Measurements from ENCODE around the gene FCSK. TPM values are rescaled to one million over a fixed set of nuclear protein-coding genes. Genes with fewer than 3 reads are reported as not detected.

FCSK gene
- total and polyA plus RNA-seq, 2 of the 13 experiments (the other 11 are each of a cell fraction or from before 2014, with no cell fraction given) = 9.1 to 19.2 TPM

DNA sequence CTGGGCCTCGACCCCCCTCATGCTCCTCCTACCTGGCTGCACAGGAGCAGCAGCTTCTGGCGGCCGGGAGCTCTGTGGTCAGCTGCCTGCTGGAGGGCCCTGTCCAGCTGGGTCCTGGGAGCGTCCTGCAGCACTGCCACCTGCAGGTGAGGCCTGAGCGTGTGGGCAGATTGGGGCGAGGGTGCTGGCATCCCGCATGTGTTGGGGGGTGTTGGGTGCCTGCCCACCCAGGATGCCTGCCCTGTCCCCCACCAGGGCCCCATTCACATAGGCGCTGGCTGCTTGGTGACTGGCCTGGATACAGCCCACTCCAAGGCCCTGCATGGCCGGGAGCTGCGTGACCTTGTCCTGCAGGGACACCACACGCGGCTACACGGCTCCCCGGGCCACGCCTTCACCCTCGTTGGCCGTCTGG, 16.5 kb downstream of the FCSK start (continued):
- TF ChIP-seq ZNF138 (CRISPR knock-in tag; IDR thresholded peaks at IDR 0.05; ENCODE audit: low read depth) (no peak), ZNF619 (CRISPR knock-in tag; IDR thresholded peaks at IDR 0.05) (0 out of 2 replicates have a peak, but pooled peaks have one; percentile 58), ZNF773 (CRISPR knock-in tag; IDR thresholded peaks at IDR 0.05; ENCODE audit: borderline replicate concordance) (no peak), ZMAT3 (CRISPR knock-in tag; conservative IDR thresholded peaks at IDR 0.05) (no peak), ZNF709 (CRISPR knock-in tag; IDR thresholded peaks at IDR 0.05) (no peak), SOX13 (IDR thresholded peaks at IDR 0.05) (no peak), SOX13 (CRISPR knock-in tag; conservative IDR thresholded peaks at IDR 0.05 in 1 of 2, IDR thresholded peaks at IDR 0.05 in 1 of 2) (no peak; a peak in 1 of 4 replicates), MYNN (CRISPR knock-in tag; IDR thresholded peaks at IDR 0.05; ENCODE audit: low read depth) (no peak), ZNF263 (CRISPR knock-in tag; IDR thresholded peaks at IDR 0.05) (peak; percentile 58; the same call in 1 of the 2 replicates), EEA1 (CRISPR knock-in tag; IDR thresholded peaks at IDR 0.05; ENCODE audit: borderline replicate concordance) (no peak), PAWR (CRISPR knock-in tag; IDR thresholded peaks at IDR 0.05; ENCODE audit: borderline replicate concordance) (0 out of 2 replicates have a peak, but pooled peaks have one; percentile 90), ZBTB3 (CRISPR knock-in tag; IDR thresholded peaks at IDR 0.05; ENCODE audit: borderline replicate concordance, low read depth) (no peak), ZNF549 (CRISPR knock-in tag; IDR thresholded peaks at IDR 0.05) (no peak), MTA1 (CRISPR knock-in tag; IDR thresholded peaks at IDR 0.05; ENCODE audit: borderline replicate concordance) (peak; percentile 67; the same call in 1 of the 2 replicates), ZNF337 (CRISPR knock-in tag; IDR thresholded peaks at IDR 0.05; ENCODE audit: borderline replicate concordance, low read depth) (no peak)
- TF ChIP-seq, protein P1, sequence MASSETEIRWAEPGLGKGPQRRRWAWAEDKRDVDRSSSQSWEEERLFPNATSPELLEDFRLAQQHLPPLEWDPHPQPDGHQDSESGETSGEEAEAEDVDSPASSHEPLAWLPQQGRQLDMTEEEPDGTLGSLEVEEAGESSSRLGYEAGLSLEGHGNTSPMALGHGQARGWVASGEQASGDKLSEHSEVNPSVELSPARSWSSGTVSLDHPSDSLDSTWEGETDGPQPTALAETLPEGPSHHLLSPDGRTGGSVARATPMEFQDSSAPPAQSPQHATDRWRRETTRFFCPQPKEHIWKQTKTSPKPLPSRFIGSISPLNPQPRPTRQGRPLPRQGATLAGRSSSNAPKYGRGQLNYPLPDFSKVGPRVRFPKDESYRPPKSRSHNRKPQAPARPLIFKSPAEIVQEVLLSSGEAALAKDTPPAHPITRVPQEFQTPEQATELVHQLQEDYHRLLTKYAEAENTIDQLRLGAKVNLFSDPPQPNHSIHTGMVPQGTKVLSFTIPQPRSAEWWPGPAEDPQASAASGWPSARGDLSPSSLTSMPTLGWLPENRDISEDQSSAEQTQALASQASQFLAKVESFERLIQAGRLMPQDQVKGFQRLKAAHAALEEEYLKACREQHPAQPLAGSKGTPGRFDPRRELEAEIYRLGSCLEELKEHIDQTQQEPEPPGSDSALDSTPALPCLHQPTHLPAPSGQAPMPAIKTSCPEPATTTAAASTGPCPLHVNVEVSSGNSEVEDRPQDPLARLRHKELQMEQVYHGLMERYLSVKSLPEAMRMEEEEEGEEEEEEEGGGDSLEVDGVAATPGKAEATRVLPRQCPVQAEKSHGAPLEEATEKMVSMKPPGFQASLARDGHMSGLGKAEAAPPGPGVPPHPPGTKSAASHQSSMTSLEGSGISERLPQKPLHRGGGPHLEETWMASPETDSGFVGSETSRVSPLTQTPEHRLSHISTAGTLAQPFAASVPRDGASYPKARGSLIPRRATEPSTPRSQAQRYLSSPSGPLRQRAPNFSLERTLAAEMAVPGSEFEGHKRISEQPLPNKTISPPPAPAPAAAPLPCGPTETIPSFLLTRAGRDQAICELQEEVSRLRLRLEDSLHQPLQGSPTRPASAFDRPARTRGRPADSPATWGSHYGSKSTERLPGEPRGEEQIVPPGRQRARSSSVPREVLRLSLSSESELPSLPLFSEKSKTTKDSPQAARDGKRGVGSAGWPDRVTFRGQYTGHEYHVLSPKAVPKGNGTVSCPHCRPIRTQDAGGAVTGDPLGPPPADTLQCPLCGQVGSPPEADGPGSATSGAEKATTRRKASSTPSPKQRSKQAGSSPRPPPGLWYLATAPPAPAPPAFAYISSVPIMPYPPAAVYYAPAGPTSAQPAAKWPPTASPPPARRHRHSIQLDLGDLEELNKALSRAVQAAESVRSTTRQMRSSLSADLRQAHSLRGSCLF (CRISPR knock-in tag; IDR thresholded peaks at IDR 0.05; ENCODE audit: borderline replicate concordance) = no peak
- TF ChIP-seq, protein P2, sequence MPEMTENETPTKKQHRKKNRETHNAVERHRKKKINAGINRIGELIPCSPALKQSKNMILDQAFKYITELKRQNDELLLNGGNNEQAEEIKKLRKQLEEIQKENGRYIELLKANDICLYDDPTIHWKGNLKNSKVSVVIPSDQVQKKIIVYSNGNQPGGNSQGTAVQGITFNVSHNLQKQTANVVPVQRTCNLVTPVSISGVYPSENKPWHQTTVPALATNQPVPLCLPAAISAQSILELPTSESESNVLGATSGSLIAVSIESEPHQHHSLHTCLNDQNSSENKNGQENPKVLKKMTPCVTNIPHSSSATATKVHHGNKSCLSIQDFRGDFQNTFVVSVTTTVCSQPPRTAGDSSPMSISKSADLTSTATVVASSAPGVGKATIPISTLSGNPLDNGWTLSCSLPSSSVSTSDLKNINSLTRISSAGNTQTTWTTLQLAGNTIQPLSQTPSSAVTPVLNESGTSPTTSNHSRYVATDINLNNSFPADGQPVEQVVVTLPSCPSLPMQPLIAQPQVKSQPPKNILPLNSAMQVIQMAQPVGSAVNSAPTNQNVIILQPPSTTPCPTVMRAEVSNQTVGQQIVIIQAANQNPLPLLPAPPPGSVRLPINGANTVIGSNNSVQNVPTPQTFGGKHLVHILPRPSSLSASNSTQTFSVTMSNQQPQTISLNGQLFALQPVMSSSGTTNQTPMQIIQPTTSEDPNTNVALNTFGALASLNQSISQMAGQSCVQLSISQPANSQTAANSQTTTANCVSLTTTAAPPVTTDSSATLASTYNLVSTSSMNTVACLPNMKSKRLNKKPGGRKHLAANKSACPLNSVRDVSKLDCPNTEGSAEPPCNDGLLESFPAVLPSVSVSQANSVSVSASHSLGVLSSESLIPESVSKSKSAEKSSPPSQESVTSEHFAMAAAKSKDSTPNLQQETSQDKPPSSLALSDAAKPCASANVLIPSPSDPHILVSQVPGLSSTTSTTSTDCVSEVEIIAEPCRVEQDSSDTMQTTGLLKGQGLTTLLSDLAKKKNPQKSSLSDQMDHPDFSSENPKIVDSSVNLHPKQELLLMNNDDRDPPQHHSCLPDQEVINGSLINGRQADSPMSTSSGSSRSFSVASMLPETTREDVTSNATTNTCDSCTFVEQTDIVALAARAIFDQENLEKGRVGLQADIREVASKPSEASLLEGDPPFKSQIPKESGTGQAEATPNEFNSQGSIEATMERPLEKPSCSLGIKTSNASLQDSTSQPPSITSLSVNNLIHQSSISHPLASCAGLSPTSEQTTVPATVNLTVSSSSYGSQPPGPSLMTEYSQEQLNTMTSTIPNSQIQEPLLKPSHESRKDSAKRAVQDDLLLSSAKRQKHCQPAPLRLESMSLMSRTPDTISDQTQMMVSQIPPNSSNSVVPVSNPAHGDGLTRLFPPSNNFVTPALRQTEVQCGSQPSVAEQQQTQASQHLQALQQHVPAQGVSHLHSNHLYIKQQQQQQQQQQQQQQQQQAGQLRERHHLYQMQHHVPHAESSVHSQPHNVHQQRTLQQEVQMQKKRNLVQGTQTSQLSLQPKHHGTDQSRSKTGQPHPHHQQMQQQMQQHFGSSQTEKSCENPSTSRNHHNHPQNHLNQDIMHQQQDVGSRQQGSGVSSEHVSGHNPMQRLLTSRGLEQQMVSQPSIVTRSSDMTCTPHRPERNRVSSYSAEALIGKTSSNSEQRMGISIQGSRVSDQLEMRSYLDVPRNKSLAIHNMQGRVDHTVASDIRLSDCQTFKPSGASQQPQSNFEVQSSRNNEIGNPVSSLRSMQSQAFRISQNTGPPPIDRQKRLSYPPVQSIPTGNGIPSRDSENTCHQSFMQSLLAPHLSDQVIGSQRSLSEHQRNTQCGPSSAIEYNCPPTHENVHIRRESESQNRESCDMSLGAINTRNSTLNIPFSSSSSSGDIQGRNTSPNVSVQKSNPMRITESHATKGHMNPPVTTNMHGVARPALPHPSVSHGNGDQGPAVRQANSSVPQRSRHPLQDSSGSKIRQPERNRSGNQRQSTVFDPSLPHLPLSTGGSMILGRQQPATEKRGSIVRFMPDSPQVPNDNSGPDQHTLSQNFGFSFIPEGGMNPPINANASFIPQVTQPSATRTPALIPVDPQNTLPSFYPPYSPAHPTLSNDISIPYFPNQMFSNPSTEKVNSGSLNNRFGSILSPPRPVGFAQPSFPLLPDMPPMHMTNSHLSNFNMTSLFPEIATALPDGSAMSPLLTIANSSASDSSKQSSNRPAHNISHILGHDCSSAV (CRISPR knock-in tag; IDR thresholded peaks at IDR 0.05; ENCODE audit: borderline replicate concordance) = no peak

Data from HepG2 (cell line).